HepG2 (cell line): ENCODE measurements around the gene TMEM139. TPM values are rescaled to one million over a fixed set of nuclear protein-coding genes. Genes with fewer than 3 reads are reported as not detected.

Experiments
- ATAC-seq: fragments of 200-7000 bp; cut with Tn5 transposase; 3 replicates; pipeline ENCODE4 v1.9.1; 2020; ENCODE audit warnings: mild to moderate bottlenecking, moderate library complexity
- BruUV-seq: library from RNA; stranded (reverse); fragments of 400-500 nt; replicated peaks from 2 replicates; lab custom pipeline; 2021; lab: Mats Ljungman, UMichigan
- CTCF ChIA-PET: fragments of 300-600 bp; formaldehyde crosslinking; extraction: SDS; loops from one replicate; lab custom pipeline; 2021; ENCODE audit warnings: low total read pairs, inconsistent platforms, low intra/inter-chr PET ratio; lab: Yijun Ruan, JAX
- POLR2A ChIA-PET: fragments of 350-600 bp; sonication (Branson Sonifier 250); formaldehyde crosslinking; loops from one replicate; lab custom pipeline; 2020; ENCODE audit warnings: antibody characterized with exemption, inconsistent platforms; lab: Yijun Ruan, JAX
- DNase-seq: peaks from one replicate; pipeline ENCODE4 v3.0.0-alpha.2; 2015; ENCODE audit warnings: low spot score
- FAIRE-seq: peaks from 3 replicates; lab custom pipeline; 2011; peaks lifted over from hg19 to GRCh38; lab: Jason Lieb, UNC
- H2AFZ ChIP-seq: one replicate; pipeline ENCODE4 v1.6.1; 2011; ENCODE audit warnings: low read length, inconsistent platforms
- H3K27ac ChIP-seq: fragments of 300-600 bp; 3 replicates; pipeline ENCODE4 v1.8.0; 2011; ENCODE audit warnings: mixed run types, mild to moderate bottlenecking, mixed read lengths, low read length, inconsistent platforms; ENCODE audit not compliant: insufficient read depth; ENCODE audit errors: extremely low read length
- H3K27me3 ChIP-seq, 2 experiments: fragments of 200-600 bp in 1 of 2; 2 replicates in 1 of 2; 3 replicates in 1 of 2; pipeline versions ENCODE4 v1.6.0 to v1.8.0; 2011; ENCODE audit warnings: low read length in 2 of 2, mild to moderate bottlenecking in 2 of 2, moderate library complexity in 2 of 2, inconsistent platforms in 1 of 2; ENCODE audit not compliant: insufficient read depth in 2 of 2, control insufficient read depth in 1 of 2
- H3K36me3 ChIP-seq, 2 experiments: fragments of 200-600 bp in 1 of 2; replicated peaks in 1 of 2; 2 replicates in 1 of 2; 3 replicates in 1 of 2; pipeline versions ENCODE4 v1.5.1 to v1.8.0; 2011; ENCODE audit warnings: low read length in 2 of 2, inconsistent platforms in 1 of 2; ENCODE audit not compliant: insufficient read depth in 2 of 2, control insufficient read depth in 1 of 2
- H3K4me1 ChIP-seq: 2 replicates; pipeline ENCODE4 v1.5.1; 2012; ENCODE audit warnings: low read length, inconsistent platforms; ENCODE audit not compliant: insufficient read depth
- H3K4me2 ChIP-seq: 2 replicates; pipeline ENCODE4 v1.6.0; 2011; ENCODE audit warnings: low read depth, low read length, inconsistent platforms
- H3K4me3 ChIP-seq, 3 experiments: fragments of 200-600 bp in 1 of 3; sonication (generic), shearing (Covaris generic) in 1 of 3; replicated peaks in 1 of 3; 2 replicates each; pipeline ENCODE4 v1.5.1; 2011 to 2016; ENCODE audit warnings: low read length in 3 of 3, inconsistent platforms in 2 of 3, low read depth in 2 of 3, mild to moderate bottlenecking in 2 of 3, control low read depth in 1 of 3, mixed read lengths in 1 of 3; ENCODE audit not compliant: insufficient read depth in 1 of 3
- H3K79me2 ChIP-seq: one replicate; pipeline ENCODE4 v1.6.1; 2011; ENCODE audit warnings: low read length, inconsistent platforms; ENCODE audit not compliant: insufficient read depth
- H3K9ac ChIP-seq: 2 replicates; pipeline ENCODE4 v1.6.0; 2011; ENCODE audit warnings: mild to moderate bottlenecking, low read depth, low read length, inconsistent platforms; ENCODE audit not compliant: insufficient read depth
- H3K9me3 ChIP-seq: 2 replicates; pipeline ENCODE4 v1.5.1; 2012; ENCODE audit warnings: mild to moderate bottlenecking, low read length
- H4K20me1 ChIP-seq: 2 replicates; pipeline ENCODE4 v1.6.0; 2011; ENCODE audit warnings: inconsistent platforms, mild to moderate bottlenecking, low read length, moderate library complexity; ENCODE audit not compliant: insufficient read depth
- BCL6 ChIP-seq: IDR thresholded peaks from 2 replicates; pipeline ENCODE4 v1.6.1; 2016; ENCODE audit warnings: missing genetic modification reagents, missing compliant biosample characterization
- CEBPB ChIP-seq: IDR thresholded peaks from 2 replicates; pipeline ENCODE4 v1.6.1; 2011; ENCODE audit warnings: low read depth, low read length, improper control_type of control experiment, borderline replicate concordance
- CEBPG ChIP-seq: IDR thresholded peaks from 2 replicates; pipeline ENCODE4 v1.6.1; 2016
- GATAD2A ChIP-seq: IDR thresholded peaks from 2 replicates; pipeline ENCODE4 v1.6.1; 2016
- HOXD1 ChIP-seq: sonication (generic); formaldehyde crosslinking; IDR thresholded peaks from 2 replicates; pipeline ENCODE4 v1.5.0; 2020; ENCODE audit warnings: missing genetic modification reagents
- KAT2B ChIP-seq: fragments of 150-350 bp; IDR thresholded peaks from 2 replicates; pipeline ENCODE4 v1.6.1; 2014; ENCODE audit warnings: low read depth, low read length, borderline replicate concordance
- KMT2B ChIP-seq: IDR thresholded peaks from 2 replicates; pipeline ENCODE4 v1.6.1; 2016; ENCODE audit warnings: missing genetic modification reagents, missing compliant biosample characterization
- RARA ChIP-seq: IDR thresholded peaks from 2 replicates; pipeline ENCODE4 v1.6.1; 2016; ENCODE audit warnings: missing genetic modification reagents, missing compliant biosample characterization
- RBM22 ChIP-seq: fragments of 200-400 bp; formaldehyde crosslinking; optimal IDR thresholded peaks from 2 replicates; pipeline ENCODE3; 2017; ENCODE audit warnings: mild to moderate bottlenecking, low read length, moderate library complexity
- RXRA ChIP-seq: sonication (generic); formaldehyde crosslinking; IDR thresholded peaks from 2 replicates; pipeline ENCODE4 v1.5.1; 2020; ENCODE audit warnings: missing genetic modification reagents
- RXRB ChIP-seq: IDR thresholded peaks from 2 replicates; pipeline ENCODE4 v1.6.1; 2016; ENCODE audit warnings: borderline replicate concordance, missing genetic modification reagents, missing compliant biosample characterization
- SALL1 ChIP-seq: sonication (generic); formaldehyde crosslinking; IDR thresholded peaks from 2 replicates; pipeline ENCODE4 v1.8.0; 2022; ENCODE audit warnings: mild to moderate bottlenecking, missing genetic modification reagents
- SOX6 ChIP-seq, 2 experiments: fragments of 450-650 bp in 1 of 2; sonication (generic) in 1 of 2; formaldehyde crosslinking in 1 of 2; IDR thresholded peaks; 2 replicates each; pipeline versions ENCODE4 v1.4.0 to v1.6.1; 2017 to 2020; ENCODE audit warnings: antibody characterized with exemption in 1 of 2, mild to moderate bottlenecking in 1 of 2, missing genetic modification reagents in 1 of 2
- TBX2 ChIP-seq: sonication (generic); formaldehyde crosslinking; IDR thresholded peaks from 2 replicates; pipeline ENCODE4 v1.5.0; 2020; ENCODE audit warnings: missing genetic modification reagents, mild to moderate bottlenecking, borderline replicate concordance
- ZMYM3 ChIP-seq: sonication (generic); formaldehyde crosslinking; IDR thresholded peaks from 2 replicates; pipeline ENCODE4 v1.5.1; 2020; ENCODE audit warnings: mild to moderate bottlenecking, missing genetic modification reagents
- ZNF232 ChIP-seq: sonication (generic); formaldehyde crosslinking; IDR thresholded peaks from 2 replicates; pipeline ENCODE4 v1.4.0; 2020; ENCODE audit warnings: missing genetic modification reagents, borderline replicate concordance
- ZNF343 ChIP-seq: sonication (generic); formaldehyde crosslinking; IDR thresholded peaks from 2 replicates; pipeline ENCODE4 v1.4.0; 2020; ENCODE audit warnings: mild to moderate bottlenecking, missing genetic modification reagents
- ZNF441 ChIP-seq: sonication (generic); formaldehyde crosslinking; IDR thresholded peaks from 2 replicates; pipeline ENCODE4 v1.7.0; 2021; ENCODE audit warnings: missing genetic modification reagents, borderline replicate concordance
- ZNF589 ChIP-seq: sonication (generic); formaldehyde crosslinking; conservative IDR thresholded peaks from 2 replicates; pipeline ENCODE4 v1.8.0; 2022; ENCODE audit warnings: mild to moderate bottlenecking, moderate library complexity, missing genetic modification reagents
- WGBS: methylation state at CpG from one replicate; pipeline ENCODE4 v1.1.6; 2017; ENCODE audit warnings: low lambda C conversion rate; 5-methylcytosine and 5-hydroxymethylcytosine counted together
- in situ Hi-C: cut with HindIII; loops from 2 replicates; pipeline ENCODE4 v1.10.0; 2017; ENCODE audit warnings: low pct_unique_long_range_greater_than_20kb; ENCODE audit not compliant: extremely low pct_ligation_motif_present
- intact Hi-C: fragments of 100-400 bp; cut with micrococcal nuclease; formaldehyde crosslinking; loops from one replicate; pipeline ENCODE4 v1.10.0; 2022; ENCODE audit not compliant: unreplicated experiment
- polyA plus RNA-seq, 8 experiments: library from polyadenylated mRNA; depleted of rRNA in 3 of 8; stranded (reverse) in 7 of 8; unstranded in 1 of 8; fragments of >200 nt; fragmentation: Illumina TruSeq in 4 of 8; extraction: Trizol in 4 of 8; gene quantifications; 2 replicates each; pipeline versions ENCODE4 v1.2.1 to v1.2.3, GENCODE V29; 2011 to 2016; ENCODE audit warnings: low read depth in 4 of 8, missing spikeins in 1 of 8, mixed read lengths in 1 of 8; ENCODE audit not compliant: insufficient read depth in 1 of 8
- total RNA-seq, 5 experiments: library from RNA; depleted of rRNA; stranded (reverse); fragments of >200 nt; fragmentation: Illumina TruSeq; extraction: Trizol; gene quantifications; 2 replicates each; pipeline ENCODE4 v1.2.3, GENCODE V29; 2016; ENCODE audit warnings: low read depth in 1 of 5
- TF ChIP-seq, protein P1 (sequence below): sonication (generic); formaldehyde crosslinking; IDR thresholded peaks from 2 replicates; pipeline ENCODE4 v1.4.0; 2020; ENCODE audit warnings: missing genetic modification reagents, borderline replicate concordance
- TF ChIP-seq, protein P2 (sequence below), 2 experiments: fragments of 450-650 bp in 1 of 2; sonication (generic) in 1 of 2; formaldehyde crosslinking; IDR thresholded peaks; 2 replicates each; pipeline versions ENCODE4 v1.5.0 to v1.8.0; 2020 to 2022; ENCODE audit warnings: mild to moderate bottlenecking in 1 of 2, missing genetic modification reagents in 1 of 2
- TF ChIP-seq, protein P3 (sequence below): sonication (generic); formaldehyde crosslinking; IDR thresholded peaks from 2 replicates; pipeline ENCODE4 v1.5.0; 2020; ENCODE audit warnings: mild to moderate bottlenecking, missing genetic modification reagents, moderate library complexity

Gene TMEM139
- total and polyA plus RNA-seq, 2 of the 13 experiments (the other 11 are each of a cell fraction or from before 2014, with no cell fraction given): 7.9 to 14.0 TPM

DNA sequence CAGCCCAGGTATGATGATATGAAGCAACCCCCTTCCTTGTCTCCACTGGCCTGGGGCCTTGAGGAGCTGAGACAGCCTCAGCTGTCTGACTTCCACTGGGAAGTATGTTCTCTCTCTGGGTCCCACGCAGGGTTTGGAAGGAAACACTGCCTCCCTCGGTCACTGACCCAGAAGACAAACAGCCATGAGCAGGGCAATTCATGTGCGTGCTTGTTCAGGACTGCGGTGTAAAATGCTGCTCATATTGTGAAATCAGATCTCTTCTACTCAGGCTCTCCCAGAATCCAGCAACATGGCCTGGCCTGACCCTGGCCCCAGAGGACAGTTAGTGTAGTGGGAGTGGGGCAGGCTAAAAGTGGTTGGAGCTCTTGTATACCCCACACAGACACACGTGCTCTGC, 33.9 kb downstream of the TMEM139 start:
- FAIRE-seq (peak; percentile 51), DNase-seq (peak; percentile 20), ATAC-seq (peak; percentile 76)
- ChIA-PET POLR2A (no interaction called here), CTCF (no interaction called here)
- H3K4me3 ChIP-seq: no peak overlapping the region
- no peak for TF ChIP-seq HOXD1 (CRISPR knock-in tag)
- TF ChIP-seq ZMYM3 (CRISPR knock-in tag): no peak
- TF ChIP-seq RXRB (CRISPR knock-in tag): peak; percentile 54
- TF ChIP-seq SALL1 (CRISPR knock-in tag): 0 out of 2 replicates have a peak, but pooled peaks have one; percentile 26
- no peak for TF ChIP-seq KMT2B (CRISPR knock-in tag)
- TF ChIP-seq RARA: peak; percentile 11; the same call in 1 of the 2 replicates
- TF ChIP-seq, protein P1, sequence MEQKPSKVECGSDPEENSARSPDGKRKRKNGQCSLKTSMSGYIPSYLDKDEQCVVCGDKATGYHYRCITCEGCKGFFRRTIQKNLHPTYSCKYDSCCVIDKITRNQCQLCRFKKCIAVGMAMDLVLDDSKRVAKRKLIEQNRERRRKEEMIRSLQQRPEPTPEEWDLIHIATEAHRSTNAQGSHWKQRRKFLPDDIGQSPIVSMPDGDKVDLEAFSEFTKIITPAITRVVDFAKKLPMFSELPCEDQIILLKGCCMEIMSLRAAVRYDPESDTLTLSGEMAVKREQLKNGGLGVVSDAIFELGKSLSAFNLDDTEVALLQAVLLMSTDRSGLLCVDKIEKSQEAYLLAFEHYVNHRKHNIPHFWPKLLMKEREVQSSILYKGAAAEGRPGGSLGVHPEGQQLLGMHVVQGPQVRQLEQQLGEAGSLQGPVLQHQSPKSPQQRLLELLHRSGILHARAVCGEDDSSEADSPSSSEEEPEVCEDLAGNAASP: peak; percentile 70; the same call in 1 of the 2 replicates
- TF ChIP-seq CEBPG (CRISPR knock-in tag): peak; percentile 53; the same call in 1 of the 2 replicates
- TF ChIP-seq TBX2 (CRISPR knock-in tag): no peak
- no peak for TF ChIP-seq ZNF343 (CRISPR knock-in tag)
- TF ChIP-seq BCL6: no peak
- TF ChIP-seq ZNF441 (CRISPR knock-in tag): peak; percentile 91; the same call in 1 of the 2 replicates
- TF ChIP-seq ZNF232 (CRISPR knock-in tag): no peak
- TF ChIP-seq, protein P2, sequence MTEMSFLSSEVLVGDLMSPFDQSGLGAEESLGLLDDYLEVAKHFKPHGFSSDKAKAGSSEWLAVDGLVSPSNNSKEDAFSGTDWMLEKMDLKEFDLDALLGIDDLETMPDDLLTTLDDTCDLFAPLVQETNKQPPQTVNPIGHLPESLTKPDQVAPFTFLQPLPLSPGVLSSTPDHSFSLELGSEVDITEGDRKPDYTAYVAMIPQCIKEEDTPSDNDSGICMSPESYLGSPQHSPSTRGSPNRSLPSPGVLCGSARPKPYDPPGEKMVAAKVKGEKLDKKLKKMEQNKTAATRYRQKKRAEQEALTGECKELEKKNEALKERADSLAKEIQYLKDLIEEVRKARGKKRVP (CRISPR knock-in tag; IDR thresholded peaks at IDR 0.05): peak in 1 of 2 experiments; percentile 22; a peak in 1 of 4 replicates
- TF ChIP-seq, protein P3, sequence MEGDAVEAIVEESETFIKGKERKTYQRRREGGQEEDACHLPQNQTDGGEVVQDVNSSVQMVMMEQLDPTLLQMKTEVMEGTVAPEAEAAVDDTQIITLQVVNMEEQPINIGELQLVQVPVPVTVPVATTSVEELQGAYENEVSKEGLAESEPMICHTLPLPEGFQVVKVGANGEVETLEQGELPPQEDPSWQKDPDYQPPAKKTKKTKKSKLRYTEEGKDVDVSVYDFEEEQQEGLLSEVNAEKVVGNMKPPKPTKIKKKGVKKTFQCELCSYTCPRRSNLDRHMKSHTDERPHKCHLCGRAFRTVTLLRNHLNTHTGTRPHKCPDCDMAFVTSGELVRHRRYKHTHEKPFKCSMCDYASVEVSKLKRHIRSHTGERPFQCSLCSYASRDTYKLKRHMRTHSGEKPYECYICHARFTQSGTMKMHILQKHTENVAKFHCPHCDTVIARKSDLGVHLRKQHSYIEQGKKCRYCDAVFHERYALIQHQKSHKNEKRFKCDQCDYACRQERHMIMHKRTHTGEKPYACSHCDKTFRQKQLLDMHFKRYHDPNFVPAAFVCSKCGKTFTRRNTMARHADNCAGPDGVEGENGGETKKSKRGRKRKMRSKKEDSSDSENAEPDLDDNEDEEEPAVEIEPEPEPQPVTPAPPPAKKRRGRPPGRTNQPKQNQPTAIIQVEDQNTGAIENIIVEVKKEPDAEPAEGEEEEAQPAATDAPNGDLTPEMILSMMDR (CRISPR knock-in tag): peak; percentile 37
- TF ChIP-seq GATAD2A (CRISPR knock-in tag): no peak
- TF ChIP-seq SOX6 (IDR thresholded peaks at IDR 0.05): no peak
- 0 out of 2 replicates have a peak, but pooled peaks have one; percentile 12 for TF ChIP-seq SOX6 (CRISPR knock-in tag; IDR thresholded peaks at IDR 0.05)
- TF ChIP-seq CEBPB: peak; percentile 90
- TF ChIP-seq ZNF589: no peak
- peak; percentile 43; the same call in 1 of the 2 replicates for TF ChIP-seq RXRA (CRISPR knock-in tag)
- no peak for TF ChIP-seq KAT2B
- no peak for TF ChIP-seq RBM22
- peaks cover 0 to 7% of the 10 kb centered on the region in 2 experiments; a peak in 2 of 5 replicates for H3K27me3 ChIP-seq
- no peaks in the 10 kb centered on the region for H3K36me3 ChIP-seq
- no peaks in the 10 kb centered on the region for H3K9me3 ChIP-seq
- no peak overlapping the region for H2AFZ ChIP-seq
- no peak overlapping the region for H3K27ac ChIP-seq
- H3K9ac ChIP-seq: no peak overlapping the region
- H3K4me1 ChIP-seq: peaks cover 25% of the 10 kb centered on the region
- 0% methylated on average over 1 of the region's 5 CpGs for WGBS
- no peaks in the 10 kb centered on the region for H4K20me1 ChIP-seq
- peak overlapping the region; percentile 20; the same call in 1 of the 2 replicates for H3K4me2 ChIP-seq
- H3K79me2 ChIP-seq: no peaks in the 10 kb centered on the region
- no TSS peak for BruUV-seq
- in situ Hi-C loops (no loop called here), intact Hi-C loops (no loop called here)
